ENCODE data around the gene DDIT4L. TPM values are rescaled to one million over a fixed set of nuclear protein-coding genes. Genes with fewer than 3 reads are reported as not detected.
"Not testable (repeated sequence)": the region's sequence is repeated elsewhere in the genome, so short reads cannot be mapped to it uniquely, and the experiment has no call there.

DDIT4L gene
- polyA plus RNA-seq, 3 donors = 2.3 to 3.1 (median 2.4) TPM

DNA sequence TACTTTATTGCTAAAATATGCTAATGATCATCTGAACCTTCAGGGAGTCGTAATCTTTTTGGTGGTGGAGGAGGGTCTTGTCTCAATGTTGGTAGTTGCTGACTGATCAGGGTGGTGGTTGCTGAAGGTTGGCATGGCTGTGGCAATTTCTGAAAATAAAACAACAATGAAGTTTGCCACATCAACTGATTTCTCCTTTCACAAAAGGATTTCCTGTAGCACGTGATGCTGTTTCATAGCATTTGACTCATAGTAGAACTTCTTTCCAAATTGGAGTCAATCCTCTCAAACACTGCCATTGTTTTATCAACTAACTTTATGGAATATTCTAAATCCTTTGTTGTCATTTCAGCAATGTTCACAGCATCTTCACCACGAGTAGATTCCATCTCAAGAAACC is 19.3 kb downstream of the DDIT4L start:
- DNase-seq (ENCODE audit: extremely low read depth in 1 of 11, low read depth in 9 of 11, low spot score in 4 of 11) = no peak

- DNase-seq (ENCODE audit: extremely low read depth in 1 of 11, low read depth in 9 of 11, low spot score in 4 of 11) = no peak
These were observed 20.5 kb downstream of the DDIT4L start for GRCh38 chr4:100169491-100170485.

- DNase-seq (ENCODE audit: extremely low read depth in 1 of 11, low read depth in 9 of 11, low spot score in 4 of 11) = no peak
These were observed 21.7 kb downstream of the DDIT4L start for GRCh38 chr4:100168521-100168920.

GRCh38 chr4:100166297-100167039 is 23.8 kb downstream of the DDIT4L start:
- no peak for DNase-seq (ENCODE audit: extremely low read depth in 1 of 11, low read depth in 9 of 11, low spot score in 4 of 11)

DNA sequence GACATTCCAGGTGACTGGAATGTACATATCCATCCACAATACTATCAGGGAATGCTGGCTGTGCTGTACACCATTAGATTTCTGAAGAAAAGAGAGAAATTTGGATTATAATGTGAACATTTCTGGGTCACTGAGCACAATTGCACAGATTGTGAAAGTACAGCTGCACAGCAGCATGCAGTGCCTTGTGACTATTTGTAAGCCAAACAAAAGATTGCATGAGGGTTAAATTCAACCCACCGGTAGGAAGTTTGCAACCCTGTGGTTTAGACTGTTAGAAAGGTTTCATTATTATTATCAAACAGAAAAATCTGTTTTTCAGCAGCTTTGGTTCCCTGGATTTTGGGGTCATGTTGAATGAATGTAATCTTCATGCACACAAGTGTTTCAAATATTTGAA is 24.5 kb downstream of the DDIT4L start:
- no peak for DNase-seq (ENCODE audit: extremely low read depth in 1 of 11, low read depth in 9 of 11, low spot score in 4 of 11)

DNA sequence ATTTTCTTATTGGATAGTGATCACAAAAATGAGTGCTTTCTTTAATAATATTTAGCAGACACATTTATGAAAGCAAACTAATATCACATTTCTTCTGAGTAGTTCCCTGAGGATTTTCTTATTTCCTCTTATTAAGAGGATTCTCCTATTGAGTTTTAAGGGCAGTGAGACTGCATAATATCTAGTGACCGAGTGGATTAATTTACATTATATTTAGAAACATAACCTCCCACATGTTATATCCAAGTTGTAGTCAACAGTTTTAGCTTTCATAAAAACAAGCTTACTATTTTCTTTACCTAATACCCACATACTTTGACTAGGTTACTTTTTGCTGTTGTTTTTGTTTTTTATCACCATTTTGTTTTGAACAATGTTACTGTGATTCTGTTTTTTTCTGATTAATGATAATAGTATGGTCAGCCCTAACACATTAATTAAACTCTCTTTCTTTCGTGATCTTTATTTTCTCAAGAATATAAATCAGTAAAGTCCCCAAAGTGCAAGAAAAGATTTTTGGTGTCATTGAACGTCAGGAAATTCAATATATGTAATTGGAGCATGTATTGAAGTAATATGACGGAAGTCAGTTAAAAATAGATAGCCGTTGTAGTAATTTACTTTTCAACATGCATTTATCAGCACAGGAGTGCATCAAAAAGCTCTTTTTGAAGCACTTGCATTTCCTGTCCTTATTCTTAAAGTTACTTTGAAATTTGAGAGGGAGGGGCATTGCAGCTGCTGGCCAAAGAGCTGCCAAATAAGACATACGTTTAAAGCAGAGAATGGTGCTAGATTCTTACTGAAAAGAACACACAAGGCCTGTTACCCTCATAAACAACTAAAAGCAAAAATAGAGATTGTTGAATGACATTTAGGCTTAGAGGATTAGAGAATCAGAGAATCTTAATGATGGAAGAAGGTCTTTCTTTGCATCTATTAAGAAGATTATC is 25.2 kb downstream of the DDIT4L start:
- no peak for DNase-seq (ENCODE audit: extremely low read depth in 1 of 11, low read depth in 9 of 11, low spot score in 4 of 11)

GRCh38 chr4:100162027-100162685 is 28.1 kb downstream of the DDIT4L start:
- DNase-seq (ENCODE audit: extremely low read depth in 1 of 11, low read depth in 9 of 11, low spot score in 4 of 11) = no peak

- no peak for DNase-seq (ENCODE audit: extremely low read depth in 1 of 11, low read depth in 9 of 11, low spot score in 4 of 11)
These were observed 41.1 kb downstream of the DDIT4L start for GRCh38 chr4:100149190-100149589.

DNA sequence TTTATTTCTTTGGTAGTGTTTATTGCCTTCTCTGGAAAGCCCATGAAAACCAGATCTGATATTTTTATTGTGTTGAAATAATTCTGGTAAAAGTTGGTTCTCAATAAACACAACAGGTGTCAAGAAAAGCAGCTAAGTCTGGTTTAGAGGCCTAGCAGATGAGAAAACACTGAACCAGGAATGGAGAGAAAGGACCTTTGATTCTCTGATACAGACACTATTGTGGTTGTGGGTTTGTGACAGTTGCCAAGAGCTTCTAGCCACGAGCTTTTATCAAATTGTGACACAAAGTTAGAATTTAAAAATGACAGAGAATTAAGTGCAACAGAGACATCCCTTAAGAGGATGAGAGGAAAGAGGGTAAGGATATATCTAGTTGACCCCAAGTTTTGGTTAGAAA is 42.6 kb downstream of the DDIT4L start:
- DNase-seq (ENCODE audit: extremely low read depth in 1 of 11, low read depth in 9 of 11, low spot score in 4 of 11) = no peak

GRCh38 chr4:100147198-100147597 is 43.1 kb downstream of the DDIT4L start:
- no peak for DNase-seq (ENCODE audit: extremely low read depth in 1 of 11, low read depth in 9 of 11, low spot score in 4 of 11)

GRCh38 chr4:100146756-100147155 is 43.5 kb downstream of the DDIT4L start:
- DNase-seq (ENCODE audit: extremely low read depth in 1 of 11, low read depth in 9 of 11, low spot score in 4 of 11) = no peak

GRCh38 chr4:100137320-100137719 is 52.9 kb downstream of the DDIT4L start:
- not testable (repeated sequence) for DNase-seq (ENCODE audit: extremely low read depth in 1 of 11, low read depth in 9 of 11, low spot score in 4 of 11)

Other genes starting within 250 kb of the DDIT4L start
- 10 to 100 TPM; 29.9 to 39.9 (median 39.3) TPM for gene DNAJB14, start 243.8 kb downstream of the DDIT4L start, polyA plus RNA-seq (ENCODE audit: insufficient read length in 3 of 3)
- 100 to 1,000 TPM; 294 to 450 (median 443) TPM for gene H2AZ1, start 240.2 kb downstream of the DDIT4L start, polyA plus RNA-seq (ENCODE audit: insufficient read length in 3 of 3)

Measured in renal cortex interstitium (tissue), 11 donors.